Measurements from ENCODE around the gene MED20.

Gene MED20

GRCh38 chr6:41927253-41927652 lies 6.3 kb upstream of the MED20 start:
- no peaks in the 10 kb centered on the region for H3K27me3 ChIP-seq (ENCODE audit: insufficient read depth, low read length)
- H2AFZ ChIP-seq (ENCODE audit: low read length): no peak overlapping the region
- no peak overlapping the region for H3K27ac ChIP-seq (ENCODE audit: low read depth, low read length, poor library complexity, severe bottlenecking)
- peaks cover 33% of the 10 kb centered on the region for H3K79me2 ChIP-seq (ENCODE audit: insufficient read depth, low read length)
- no peaks in the 10 kb centered on the region for H4K20me1 ChIP-seq (ENCODE audit: insufficient read depth, low read length)
- H3K4me2 ChIP-seq (ENCODE audit: low read length): no peak overlapping the region
- no peaks in the 10 kb centered on the region for H3K9me3 ChIP-seq (ENCODE audit: low read length)
- H3K9me2 ChIP-seq (ENCODE audit: low read depth, low read length): no peaks in the 10 kb centered on the region
- TF ChIP-seq EZH2 (IDR thresholded peaks at IDR 0.05; ENCODE audit: borderline replicate concordance, low read length) (no peak), CTCF (IDR thresholded peaks at IDR 0.05; ENCODE audit: low read length) (no peak)
- H3F3A ChIP-seq (ENCODE audit: insufficient read depth, low read length): no peaks in the 10 kb centered on the region
- H3K9ac ChIP-seq (ENCODE audit: low read length): no peak overlapping the region
- peaks cover 77% of the 10 kb centered on the region for H3K36me3 ChIP-seq (ENCODE audit: insufficient read depth, low read length)
- no peak overlapping the region for H3K4me3 ChIP-seq (ENCODE audit: low read depth, low read length, poor library complexity, severe bottlenecking)
- H3K4me1 ChIP-seq (ENCODE audit: insufficient read depth, low read length, severe bottlenecking): peaks cover 13% of the 10 kb centered on the region

- H3K4me1 ChIP-seq (ENCODE audit: insufficient read depth, low read length, severe bottlenecking): peaks cover 30% of the 10 kb centered on the region
- no peak for TF ChIP-seq EZH2 (IDR thresholded peaks at IDR 0.05; ENCODE audit: borderline replicate concordance, low read length)
- no peak for TF ChIP-seq CTCF (IDR thresholded peaks at IDR 0.05; ENCODE audit: low read length)
- H3K36me3 ChIP-seq (ENCODE audit: insufficient read depth, low read length): peaks cover 32% of the 10 kb centered on the region
- H3K4me3 ChIP-seq (ENCODE audit: low read depth, low read length, poor library complexity, severe bottlenecking): peak overlapping the region; percentile 86
- peaks cover 57% of the 10 kb centered on the region for H3K79me2 ChIP-seq (ENCODE audit: insufficient read depth, low read length)
- H3K27ac ChIP-seq (ENCODE audit: low read depth, low read length, poor library complexity, severe bottlenecking): peak overlapping the region; percentile 5
- H3K27me3 ChIP-seq (ENCODE audit: insufficient read depth, low read length): no peaks in the 10 kb centered on the region
- no peaks in the 10 kb centered on the region for H4K20me1 ChIP-seq (ENCODE audit: insufficient read depth, low read length)
- H3K4me2 ChIP-seq (ENCODE audit: low read length): peak overlapping the region; percentile 100
- H3F3A ChIP-seq (ENCODE audit: insufficient read depth, low read length): no peaks in the 10 kb centered on the region
- no peak overlapping the region for H2AFZ ChIP-seq (ENCODE audit: low read length)
- H3K9me3 ChIP-seq (ENCODE audit: low read length): no peaks in the 10 kb centered on the region
- peak overlapping the region; percentile 86 for H3K9ac ChIP-seq (ENCODE audit: low read length)
- no peaks in the 10 kb centered on the region for H3K9me2 ChIP-seq (ENCODE audit: low read depth, low read length)
Observed at GRCh38 chr6:41922154-41922553, 1.2 kb upstream of the MED20 start.

DNA sequence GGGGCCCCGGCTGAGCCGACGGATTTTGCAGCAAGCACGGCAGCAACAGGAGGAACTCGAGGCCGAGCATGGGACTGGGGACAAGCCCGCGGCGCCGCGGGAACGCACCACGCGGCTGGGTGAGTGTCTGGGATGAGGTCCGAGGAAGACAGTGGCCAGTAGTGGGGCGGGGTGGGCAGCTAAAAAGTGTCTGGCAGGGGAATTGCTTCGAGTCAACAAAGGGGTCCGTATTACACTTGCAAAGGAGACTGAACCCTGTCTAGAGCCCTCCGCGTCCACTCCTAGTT lies 716 bp upstream of the MED20 start:
- no peaks in the 10 kb centered on the region for H3K9me3 ChIP-seq (ENCODE audit: low read length)
- H4K20me1 ChIP-seq (ENCODE audit: insufficient read depth, low read length): no peaks in the 10 kb centered on the region
- peaks cover 28% of the 10 kb centered on the region for H3K36me3 ChIP-seq (ENCODE audit: insufficient read depth, low read length)
- H2AFZ ChIP-seq (ENCODE audit: low read length): no peak overlapping the region
- H3K4me2 ChIP-seq (ENCODE audit: low read length): peak overlapping the region; percentile 100
- H3K9me2 ChIP-seq (ENCODE audit: low read depth, low read length): no peaks in the 10 kb centered on the region
- H3K79me2 ChIP-seq (ENCODE audit: insufficient read depth, low read length): peaks cover 57% of the 10 kb centered on the region
- no peaks in the 10 kb centered on the region for H3K27me3 ChIP-seq (ENCODE audit: insufficient read depth, low read length)
- H3K27ac ChIP-seq (ENCODE audit: low read depth, low read length, poor library complexity, severe bottlenecking): peak overlapping the region; percentile 5
- H3K9ac ChIP-seq (ENCODE audit: low read length): peak overlapping the region; percentile 86
- H3F3A ChIP-seq (ENCODE audit: insufficient read depth, low read length): no peaks in the 10 kb centered on the region
- TF ChIP-seq EZH2 (IDR thresholded peaks at IDR 0.05; ENCODE audit: borderline replicate concordance, low read length) (no peak), CTCF (IDR thresholded peaks at IDR 0.05; ENCODE audit: low read length) (no peak)
- H3K4me1 ChIP-seq (ENCODE audit: insufficient read depth, low read length, severe bottlenecking): peaks cover 30% of the 10 kb centered on the region
- peak overlapping the region; percentile 86 for H3K4me3 ChIP-seq (ENCODE audit: low read depth, low read length, poor library complexity, severe bottlenecking)
